HG03571 (cell line): ENCODE results near the gene ATP6V0B.

ENCODE experiments used
- ATAC-seq: cut with Tn5 transposase; IDR thresholded peaks from one replicate; pipeline ENCODE4 v1.9.1; 2021; ENCODE audit not compliant: unreplicated experiment

ATP6V0B gene

GRCh38 chr1:43968348-43968948 lies 6.3 kb upstream of the ATP6V0B start:
- ATAC-seq, result no peak

- no peak for ATAC-seq
Observed at GRCh38 chr1:43969416-43969745, 5.4 kb upstream of the ATP6V0B start.

GRCh38 chr1:43969746-43970466 lies 4.9 kb upstream of the ATP6V0B start, which contains the start of gene DPH2:
Gene DPH2, plus strand, starts transcription at chr1:43970010. Its CDS starts 166 bp downstream, at chr1:43970176.
- ATAC-seq, result peak; percentile 65

GRCh38 chr1:43970502-43970901 lies 4.3 kb upstream of the ATP6V0B start:
- no peak for ATAC-seq

- no peak for ATAC-seq
Observed at GRCh38 chr1:43970911-43971310, 3.8 kb upstream of the ATP6V0B start.

- ATAC-seq, result no peak
Observed at GRCh38 chr1:43971336-43971980, 3.3 kb upstream of the ATP6V0B start.

- ATAC-seq, result no peak
Observed at GRCh38 chr1:43973981-43974442, 748 bp upstream of the ATP6V0B start.

- peak; percentile 8 for ATAC-seq
Observed at GRCh38 chr1:43975249-43975961, 645 bp downstream of the ATP6V0B start.

- no peak for ATAC-seq
Observed at GRCh38 chr1:43976045-43976444, 1.3 kb downstream of the ATP6V0B start.

- ATAC-seq, result no peak
Observed at GRCh38 chr1:43976890-43977289, 2.1 kb downstream of the ATP6V0B start.

GRCh38 chr1:43977376-43978263 lies 2.9 kb downstream of the ATP6V0B start:
- no peak for ATAC-seq

GRCh38 chr1:43978264-43978550 lies 3.4 kb downstream of the ATP6V0B start:
- ATAC-seq, result no peak

GRCh38 chr1:43978551-43979260 lies 3.9 kb downstream of the ATP6V0B start, which contains the start of gene B4GALT2:
Gene B4GALT2, plus strand, starts transcription at chr1:43979210. Its CDS starts 1,951 bp downstream, at chr1:43981161.
- ATAC-seq, result no peak

- ATAC-seq, result no peak
Observed at GRCh38 chr1:43979261-43979527, 4.4 kb downstream of the ATP6V0B start.

GRCh38 chr1:43979528-43980254 lies 4.9 kb downstream of the ATP6V0B start:
- ATAC-seq, result no peak

GRCh38 chr1:43980255-43981134 lies 5.7 kb downstream of the ATP6V0B start:
- no peak for ATAC-seq

GRCh38 chr1:43981135-43981491 lies 6.4 kb downstream of the ATP6V0B start:
- no peak for ATAC-seq

- ATAC-seq, result no peak
Observed at GRCh38 chr1:43981636-43982035, 6.9 kb downstream of the ATP6V0B start.

- no peak for ATAC-seq
Observed at GRCh38 chr1:43982241-43982640, 7.5 kb downstream of the ATP6V0B start.
